ENCODE data around the gene ATP5F1E. TPM values are rescaled to one million over a fixed set of nuclear protein-coding genes. Genes with fewer than 3 reads are reported as not detected.

ATP5F1E gene
- total and polyA plus RNA-seq, 9 of the 15 experiments (the other 6 are each of a cell fraction or from before 2014, with no cell fraction given): 60.3 to 162 (median 113) TPM

DNA sequence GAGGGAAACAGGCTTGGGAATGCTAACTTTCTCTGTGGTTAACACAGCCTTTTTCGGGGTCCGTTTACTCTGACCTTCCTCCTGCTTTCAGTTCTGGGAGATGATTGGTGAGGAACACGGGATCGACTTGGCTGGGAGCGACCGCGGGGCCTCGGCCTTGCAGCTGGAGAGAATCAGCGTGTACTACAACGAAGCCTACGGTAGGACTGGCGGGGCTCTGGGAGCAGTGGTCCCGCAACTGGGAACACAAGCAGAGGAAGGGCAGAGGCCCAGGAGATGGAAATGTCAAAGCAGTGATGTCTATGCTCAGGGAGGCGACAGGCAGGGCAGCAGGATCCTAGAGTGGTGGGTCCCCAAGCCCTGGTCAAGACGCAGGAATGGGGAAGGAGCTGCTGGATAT is 9.4 kb downstream of the ATP5F1E start:
- ATAC-seq (no peak), DNase-seq (ENCODE audit: extremely low read depth in 1 of 4, low spot score in 3 of 4) (no peak), FAIRE-seq (no peak)
- Histone ChIP-seq H3K9ac (ENCODE audit: insufficient read depth in 1 of 2, low read depth in 2 of 2, low read length in 2 of 2) (peak overlapping the region in 1 of 2 experiments; percentile 70; a peak in 1 of 4 replicates), H3K9me3 (replicated peaks; ENCODE audit: control insufficient read depth, insufficient read depth, low read depth, low read length) (no peaks in the 10 kb centered on the region), H3K36me3 (ENCODE audit: control insufficient read depth, insufficient read depth, low read length) (peaks cover 64% of the 10 kb centered on the region), H3K27ac (ENCODE audit: extremely low read depth, low read depth, low read length) (peak overlapping the region; percentile 96; the same call in 2 of the 3 replicates), H2AFZ (ENCODE audit: low read depth, low read length) (no peak overlapping the region), H3K4me2 (ENCODE audit: insufficient read depth, low read length) (no peak overlapping the region), H3K27me3 (ENCODE audit: control insufficient read depth in 2 of 2, insufficient read depth in 2 of 2, low read length in 2 of 2) (no peaks in the 10 kb centered on the region), H3K79me2 (ENCODE audit: control insufficient read depth, insufficient read depth, low read length) (peaks cover 85% of the 10 kb centered on the region), H4K20me1 (replicated peaks; ENCODE audit: control insufficient read depth, insufficient read depth, low read length) (no peaks in the 10 kb centered on the region; the same call in 1 of the 2 replicates), H3K4me1 (replicated peaks in 1 of 2; ENCODE audit: control insufficient read depth in 2 of 2, insufficient read depth in 2 of 2, low read length in 2 of 2) (peaks cover 35 to 40% of the 10 kb centered on the region in 2 experiments), H3K9me1 (ENCODE audit: control insufficient read depth, insufficient read depth, low read length) (no peaks in the 10 kb centered on the region), H3K4me3 (no peak overlapping the region)
- ChIA-PET POLR2A (interaction anchor here (0.6 to 4.5 kb wide), 6 partner anchors 8 to 37 kb away, joined by 3 to 31 read pairs (median 4); partner anchors contain the start of gene ATP5F1E), CTCF (ENCODE audit: low intra/inter-chr PET ratio) (no interaction called here)
- WGBS (ENCODE audit: insufficient coverage, low coverage, missing lambda C conversion rate): 92% methylated on average over 15 of the region's 15 CpGs
- in situ Hi-C loops (cut with MboI) (no loop called here), intact Hi-C loops (cut with micrococcal nuclease) (no loop called here)
- peak; percentile 43; the same call in 1 of the 2 replicates for TF ChIP-seq RBFOX2 (IDR thresholded peaks at IDR 0.05; ENCODE audit: low read depth, low read length)
- no peak for TF ChIP-seq CCNT2 (IDR thresholded peaks at IDR 0.05; ENCODE audit: borderline replicate concordance, extremely low read depth, insufficient read length, low read depth, low read length)
- TF ChIP-seq POLR2AphosphoS5 (IDR thresholded peaks at IDR 0.05; ENCODE audit: control insufficient read depth, insufficient read depth, low read depth, low read length): 0 out of 2 replicates have a peak, but pooled peaks have one; percentile 12
- TF ChIP-seq SUPT5H (IDR thresholded peaks at IDR 0.05): peak; percentile 20; the same call in 1 of the 2 replicates
- peak; percentile 51; the same call in 1 of the 2 replicates for TF ChIP-seq POLR2G (IDR thresholded peaks at IDR 0.05; ENCODE audit: low read depth, low read length)
- TF ChIP-seq JUN (IDR thresholded peaks at IDR 0.05; ENCODE audit: borderline replicate concordance, low read depth, low read length): no peak
- no peak for TF ChIP-seq JUN (CRISPR knock-in tag; IDR thresholded peaks at IDR 0.05; ENCODE audit: borderline replicate concordance)
- no TSS peak for BruUV-seq (replicated peaks)
